Gastrocnemius medialis (tissue), 4 donors: Measurements from ENCODE around the gene SF3A1.

Experiments used
- POLR2A ChIP-seq, 2 donors: fragments of 450-650 bp; IDR thresholded peaks; one replicate each; pipeline ENCODE4 v1.6.1; 2017; ENCODE audit warnings: antibody characterized with exemption in 2 of 2, mild to moderate bottlenecking in 2 of 2, moderate library complexity in 2 of 2
- TF ChIP-seq, protein P1 (sequence below), 5 experiments: fragments of 450-650 bp in 3 of 5; fragments of 200-600 bp in 2 of 5; sonication (generic) in 2 of 5; IDR thresholded peaks in 4 of 5; conservative IDR thresholded peaks in 1 of 5; 1 replicate in 4 of 5; 2 replicates in 1 of 5; pipeline ENCODE4 v1.5.1; 2016 to 2019; ENCODE audit warnings: antibody characterized with exemption in 5 of 5, mild to moderate bottlenecking in 3 of 5, moderate library complexity in 3 of 5

DNA sequence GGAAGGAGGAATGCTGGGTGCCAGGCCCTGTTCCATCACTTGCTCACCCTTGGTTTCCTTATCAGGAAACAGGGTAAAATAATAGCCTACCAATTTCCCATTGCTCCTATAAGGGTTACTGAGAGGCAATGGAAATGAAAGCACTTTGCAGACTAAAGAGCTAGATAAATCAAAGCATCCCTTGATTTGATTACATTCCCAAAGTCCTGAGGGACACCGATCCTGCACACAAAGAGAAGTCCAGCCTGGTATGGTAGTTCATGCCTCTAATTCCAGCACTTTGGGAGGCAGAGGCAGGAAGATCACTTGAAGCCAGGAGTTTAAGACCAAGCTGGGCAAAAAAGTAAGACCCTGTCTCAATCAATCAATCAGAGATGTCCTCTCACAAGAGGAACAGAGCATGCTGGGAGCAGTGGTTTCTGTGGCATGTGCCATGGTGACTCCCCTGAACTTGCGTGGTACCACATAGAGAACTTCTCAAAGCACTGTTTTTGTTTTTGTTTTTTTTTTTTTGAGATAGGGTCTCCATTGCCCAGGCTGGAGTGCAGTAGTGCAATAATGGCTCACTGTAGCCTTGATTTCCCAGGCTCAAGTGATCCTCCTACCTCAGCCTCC lies 40.6 kb downstream of the SF3A1 start:
- TF ChIP-seq, protein P1, sequence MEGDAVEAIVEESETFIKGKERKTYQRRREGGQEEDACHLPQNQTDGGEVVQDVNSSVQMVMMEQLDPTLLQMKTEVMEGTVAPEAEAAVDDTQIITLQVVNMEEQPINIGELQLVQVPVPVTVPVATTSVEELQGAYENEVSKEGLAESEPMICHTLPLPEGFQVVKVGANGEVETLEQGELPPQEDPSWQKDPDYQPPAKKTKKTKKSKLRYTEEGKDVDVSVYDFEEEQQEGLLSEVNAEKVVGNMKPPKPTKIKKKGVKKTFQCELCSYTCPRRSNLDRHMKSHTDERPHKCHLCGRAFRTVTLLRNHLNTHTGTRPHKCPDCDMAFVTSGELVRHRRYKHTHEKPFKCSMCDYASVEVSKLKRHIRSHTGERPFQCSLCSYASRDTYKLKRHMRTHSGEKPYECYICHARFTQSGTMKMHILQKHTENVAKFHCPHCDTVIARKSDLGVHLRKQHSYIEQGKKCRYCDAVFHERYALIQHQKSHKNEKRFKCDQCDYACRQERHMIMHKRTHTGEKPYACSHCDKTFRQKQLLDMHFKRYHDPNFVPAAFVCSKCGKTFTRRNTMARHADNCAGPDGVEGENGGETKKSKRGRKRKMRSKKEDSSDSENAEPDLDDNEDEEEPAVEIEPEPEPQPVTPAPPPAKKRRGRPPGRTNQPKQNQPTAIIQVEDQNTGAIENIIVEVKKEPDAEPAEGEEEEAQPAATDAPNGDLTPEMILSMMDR (IDR thresholded peaks at IDR 0.05 in 4 of 5, conservative IDR thresholded peaks at IDR 0.05 in 1 of 5), result no peak
- TF ChIP-seq POLR2A (IDR thresholded peaks at IDR 0.05), result no peak
